D341Med (cell line): Measurements from ENCODE around the gene ADGRL3.
"Not testable (repeated sequence)": the region's sequence is repeated elsewhere in the genome, so short reads cannot be mapped to it uniquely, and the experiment has no call there.

ENCODE experiments used
- DNase-seq: peaks from one replicate; pipeline ENCODE4 v3.0.0; 2012; ENCODE audit warnings: low spot score

ADGRL3 gene

DNA sequence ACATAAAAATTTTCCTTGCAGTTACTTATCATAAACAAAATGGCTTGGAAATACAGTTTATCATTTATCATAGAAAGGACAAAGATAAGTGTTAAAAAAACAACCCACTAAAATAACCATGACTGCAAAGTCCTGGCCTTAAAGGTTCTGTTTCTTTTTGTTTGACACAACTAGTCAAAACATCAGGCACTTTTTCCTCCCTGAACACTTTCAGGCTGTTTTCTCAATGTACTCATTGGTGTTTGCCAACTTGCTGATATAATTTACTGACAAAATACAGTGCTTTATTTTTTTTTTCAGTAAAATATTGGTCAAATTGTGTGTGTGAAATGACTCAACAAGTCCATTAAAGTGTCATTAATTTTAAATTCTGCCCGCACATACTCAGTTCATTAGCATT is 156.6 kb downstream of the ADGRL3 start:
- DNase-seq, result no peak

DNA sequence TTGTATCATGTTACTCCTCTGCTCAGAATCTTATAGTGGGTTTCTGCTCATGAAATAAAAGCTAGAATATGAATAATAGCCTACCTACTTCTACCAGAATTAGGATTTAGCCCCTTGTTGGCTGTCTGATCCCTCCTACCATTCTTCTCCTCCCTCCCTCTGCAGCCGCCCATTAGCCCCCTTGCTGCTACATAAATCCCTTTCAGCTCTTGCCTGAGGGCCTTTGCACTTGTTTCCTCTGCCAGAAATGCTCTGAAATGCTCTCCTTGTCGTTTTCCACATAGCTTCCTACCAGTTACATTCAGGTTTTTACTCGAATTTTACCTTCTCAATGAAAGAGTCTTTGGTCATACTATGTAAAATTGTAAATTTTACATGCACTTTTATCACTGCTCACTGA is 159.2 kb downstream of the ADGRL3 start:
- no peak for DNase-seq

DNA sequence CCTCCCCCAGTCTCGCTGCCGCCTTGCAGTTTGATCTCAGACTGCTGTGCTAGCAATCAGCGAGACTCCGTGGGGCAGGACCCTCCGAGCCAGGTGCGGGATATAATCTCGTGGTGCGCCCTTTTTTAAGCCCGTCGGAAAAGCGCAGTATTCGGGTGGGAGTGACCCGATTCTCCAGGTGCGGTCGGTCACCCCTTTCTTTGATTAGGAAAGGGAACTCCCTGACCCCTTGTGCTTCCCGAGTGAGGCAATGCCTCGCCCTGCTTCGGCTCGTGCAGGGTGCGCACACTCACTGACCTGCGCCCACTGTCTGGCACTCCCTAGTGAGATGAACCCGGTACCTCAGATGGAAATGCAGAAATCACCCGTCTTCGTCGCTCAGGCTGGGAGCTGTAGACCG is 172.7 kb downstream of the ADGRL3 start:
- DNase-seq, result not testable (repeated sequence)

DNA sequence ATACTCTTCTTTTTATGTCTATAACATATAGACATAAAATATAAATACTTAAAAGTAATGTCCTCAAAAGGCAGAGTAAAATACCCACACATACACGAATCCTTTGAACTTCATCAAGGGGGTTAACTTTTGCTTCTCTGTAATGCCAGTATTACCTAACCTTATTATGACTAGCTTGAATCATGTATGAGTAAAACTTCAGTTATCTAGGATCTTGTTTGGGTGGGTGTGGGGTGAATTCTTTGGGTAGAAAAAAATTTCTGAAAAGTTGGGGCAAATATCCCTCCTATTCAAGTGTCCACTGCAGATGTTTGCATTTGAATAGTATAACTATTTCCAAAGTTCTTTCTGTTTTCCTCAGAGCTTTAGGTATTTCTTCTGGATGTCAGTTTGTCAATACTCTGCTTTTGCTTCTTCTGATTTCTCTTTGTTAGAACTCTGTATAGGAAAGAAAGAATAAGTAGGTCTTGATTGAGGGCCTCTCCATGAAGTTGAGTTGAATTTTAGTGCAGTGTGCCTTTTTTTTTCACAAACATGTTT is 173.8 kb downstream of the ADGRL3 start:
- DNase-seq, result no peak

DNA sequence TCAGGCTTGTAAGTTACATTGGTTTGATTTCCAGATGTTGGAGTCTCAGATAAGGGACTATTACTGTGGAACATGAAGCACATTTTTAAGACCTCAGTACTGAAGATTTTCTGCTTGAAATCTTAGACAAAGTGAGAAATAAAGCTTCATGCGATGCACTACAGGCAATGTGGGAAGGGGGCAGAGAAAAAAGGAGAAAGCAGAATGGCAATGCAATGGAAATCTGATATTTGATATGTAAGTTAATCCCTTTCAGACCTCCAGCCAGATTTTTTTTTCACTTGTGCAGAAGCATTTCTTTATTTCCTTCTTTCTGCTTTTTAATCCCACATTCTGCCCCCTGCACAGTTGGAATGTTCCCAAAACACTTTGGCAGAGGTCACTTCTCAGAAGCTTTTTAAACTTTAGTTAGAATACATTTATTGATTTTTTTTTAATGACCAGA is 174.3 kb downstream of the ADGRL3 start:
- no peak for DNase-seq

DNA sequence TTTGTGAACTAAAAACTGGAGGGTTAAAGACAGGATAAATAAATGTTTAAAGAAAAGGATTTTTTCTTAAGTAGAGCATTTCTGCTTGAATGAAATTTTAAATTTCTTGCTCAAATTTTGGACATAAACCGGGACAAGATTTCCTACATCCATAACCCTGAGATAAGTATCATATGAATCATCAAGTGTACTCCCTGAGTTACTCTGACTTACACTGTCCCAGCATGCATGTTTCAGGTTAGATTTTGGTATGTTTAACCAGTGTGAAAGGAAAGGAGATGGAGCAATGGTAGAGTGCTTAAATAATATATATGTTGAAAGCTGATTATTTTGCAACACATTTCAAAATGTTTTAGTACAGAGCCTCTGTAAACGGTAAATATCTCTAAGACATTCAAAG is 175.2 kb downstream of the ADGRL3 start:
- no peak for DNase-seq

DNA sequence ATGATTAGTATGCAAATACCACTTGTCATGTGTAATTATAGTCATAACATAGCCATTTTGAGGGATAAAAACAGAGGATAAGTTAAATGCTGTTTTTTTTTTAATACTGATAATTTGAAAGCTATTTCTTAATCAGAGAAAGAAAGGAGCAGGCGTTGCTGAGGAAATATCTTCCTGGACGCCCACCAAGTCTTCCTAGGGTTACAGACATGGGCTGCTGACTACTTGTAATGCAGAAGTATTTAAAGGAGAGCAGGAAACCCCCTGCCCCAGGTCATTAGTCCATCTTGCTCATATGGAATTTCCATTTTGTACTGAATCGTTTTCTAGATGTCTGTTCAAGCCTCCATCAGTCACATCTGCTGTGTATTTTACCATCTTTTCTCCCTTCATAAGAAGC is 176.2 kb downstream of the ADGRL3 start:
- no peak for DNase-seq

DNA sequence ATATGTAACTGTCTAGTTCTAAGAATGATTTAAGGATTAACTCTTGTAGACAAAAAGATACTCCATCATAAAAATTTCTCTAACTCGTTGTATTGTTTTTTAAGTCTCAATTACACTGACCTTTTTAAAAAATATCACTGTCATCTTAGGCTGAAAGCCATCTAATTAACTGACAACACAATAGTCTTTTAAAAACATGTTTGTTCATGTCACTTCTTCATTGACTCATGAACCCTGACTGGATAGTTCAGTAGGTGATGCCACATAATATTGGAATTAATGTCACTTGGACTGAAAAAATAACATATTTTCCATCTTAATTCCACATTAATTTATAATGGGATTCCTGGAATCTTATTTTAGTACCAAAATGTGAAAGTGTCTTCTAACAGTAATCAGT is 179.3 kb downstream of the ADGRL3 start:
- DNase-seq, result no peak

DNA sequence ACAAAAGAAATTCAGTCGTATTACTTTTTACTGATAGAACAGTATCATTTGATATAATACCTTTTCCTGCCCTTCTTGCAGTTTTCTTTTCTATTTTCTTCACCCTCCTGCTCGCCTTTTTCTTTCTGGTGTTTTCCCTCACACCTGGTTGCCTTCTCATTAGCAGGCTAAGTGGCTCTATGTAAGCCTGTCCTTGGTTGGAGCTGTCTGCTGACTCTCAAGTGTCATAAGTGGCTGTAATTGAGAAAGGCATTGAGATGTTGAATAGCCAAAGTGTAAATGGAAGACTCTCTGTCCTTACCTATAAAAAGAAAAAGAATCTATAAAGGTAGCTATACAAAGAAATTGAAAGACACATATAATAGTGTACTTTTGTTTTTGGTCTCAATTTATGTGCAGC is 180.7 kb downstream of the ADGRL3 start:
- no peak for DNase-seq

DNA sequence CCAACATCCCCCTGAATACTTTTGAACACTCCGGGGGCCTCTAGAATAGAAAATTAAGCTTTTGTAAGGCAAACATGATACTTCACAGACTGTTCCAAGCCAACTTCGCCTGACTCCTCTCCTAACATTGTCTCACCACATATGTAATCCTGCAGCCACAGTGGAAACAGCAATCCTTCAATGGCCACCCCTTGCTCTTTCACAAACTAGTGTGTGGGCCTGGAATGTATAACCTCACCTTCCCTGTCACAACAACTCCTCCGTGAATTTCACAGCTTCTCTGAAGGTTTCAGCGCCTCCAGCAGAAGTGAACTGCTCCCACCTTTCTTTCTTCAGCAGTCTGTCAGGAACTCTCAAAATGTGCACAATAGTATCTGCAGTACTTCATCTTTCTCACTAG is 185.1 kb downstream of the ADGRL3 start:
- no peak for DNase-seq

DNA sequence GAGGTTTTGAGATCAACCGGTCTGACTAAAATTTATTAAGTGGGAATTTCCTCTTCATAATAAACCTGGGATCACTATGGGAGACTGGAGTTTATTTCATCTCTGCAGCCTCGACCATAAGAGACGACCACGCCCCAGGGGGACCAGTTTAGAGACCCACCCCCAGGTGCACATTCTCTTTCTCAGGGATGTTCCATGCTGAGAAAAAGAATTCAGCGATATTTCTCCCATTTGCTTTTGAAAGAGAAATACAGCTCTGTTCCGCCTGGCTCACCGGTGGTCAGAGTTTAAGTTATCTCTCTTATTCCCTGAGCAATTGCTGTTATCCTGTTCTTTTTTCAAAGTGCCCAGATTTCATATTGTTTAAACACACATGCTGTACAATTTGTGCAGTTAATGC is 187.2 kb downstream of the ADGRL3 start:
- not testable (repeated sequence) for DNase-seq

DNA sequence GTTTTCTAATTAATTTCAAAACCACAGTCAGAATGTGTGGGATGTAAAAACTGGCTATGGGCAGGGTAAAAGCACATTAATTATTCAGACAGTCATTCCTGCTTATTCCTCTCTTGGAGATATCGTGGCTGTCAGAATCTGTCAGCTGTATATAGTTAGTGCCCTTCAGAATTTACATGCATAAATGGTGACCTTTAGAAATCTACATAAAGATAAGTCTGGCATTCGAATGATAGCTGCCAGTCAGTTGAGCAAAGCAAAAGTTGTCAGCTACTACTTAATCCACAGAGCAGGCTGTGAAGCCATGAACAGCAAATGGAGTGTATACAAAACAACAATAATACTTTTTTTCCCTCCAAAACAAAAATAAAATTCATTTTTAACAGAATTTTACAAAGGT is 189.5 kb downstream of the ADGRL3 start:
- DNase-seq, result no peak

DNA sequence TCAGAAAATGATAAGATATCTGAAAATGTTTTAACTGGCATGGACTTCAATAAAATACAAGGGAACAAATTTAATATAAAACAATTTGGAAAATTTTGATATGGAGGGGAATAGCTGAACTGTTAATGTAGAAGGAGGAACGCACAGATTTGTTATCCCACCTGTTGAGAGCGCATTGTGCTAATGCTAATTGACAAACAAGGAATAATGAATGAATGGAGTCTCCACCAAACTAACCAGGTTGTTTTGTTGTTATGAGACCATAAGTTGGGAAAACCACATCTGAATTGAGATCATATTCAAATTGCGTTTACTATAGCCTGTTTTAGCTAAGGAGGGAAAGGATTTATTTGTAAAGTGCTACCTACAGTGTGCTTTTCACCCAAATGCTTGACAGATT is 195.6 kb downstream of the ADGRL3 start:
- DNase-seq, result no peak

DNA sequence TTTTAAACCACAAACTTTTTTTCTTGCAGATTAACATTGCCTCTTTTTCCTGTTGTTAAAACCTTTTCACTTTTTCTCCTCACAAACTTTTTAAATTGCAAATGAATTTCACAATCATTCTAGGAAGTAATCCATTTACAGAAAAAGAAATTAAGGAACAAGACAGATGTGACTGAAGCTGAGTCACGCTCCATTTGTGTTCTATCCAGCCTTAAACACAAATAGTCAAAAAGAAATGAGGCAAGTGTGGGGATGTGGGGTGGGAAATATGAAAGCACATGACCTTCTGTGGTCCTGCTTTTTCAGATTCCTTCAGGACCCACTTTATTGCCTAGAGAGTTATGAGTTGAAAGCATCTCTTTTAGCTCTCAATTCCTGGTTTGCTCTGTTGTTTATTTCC is 197.0 kb downstream of the ADGRL3 start:
- DNase-seq, result no peak

DNA sequence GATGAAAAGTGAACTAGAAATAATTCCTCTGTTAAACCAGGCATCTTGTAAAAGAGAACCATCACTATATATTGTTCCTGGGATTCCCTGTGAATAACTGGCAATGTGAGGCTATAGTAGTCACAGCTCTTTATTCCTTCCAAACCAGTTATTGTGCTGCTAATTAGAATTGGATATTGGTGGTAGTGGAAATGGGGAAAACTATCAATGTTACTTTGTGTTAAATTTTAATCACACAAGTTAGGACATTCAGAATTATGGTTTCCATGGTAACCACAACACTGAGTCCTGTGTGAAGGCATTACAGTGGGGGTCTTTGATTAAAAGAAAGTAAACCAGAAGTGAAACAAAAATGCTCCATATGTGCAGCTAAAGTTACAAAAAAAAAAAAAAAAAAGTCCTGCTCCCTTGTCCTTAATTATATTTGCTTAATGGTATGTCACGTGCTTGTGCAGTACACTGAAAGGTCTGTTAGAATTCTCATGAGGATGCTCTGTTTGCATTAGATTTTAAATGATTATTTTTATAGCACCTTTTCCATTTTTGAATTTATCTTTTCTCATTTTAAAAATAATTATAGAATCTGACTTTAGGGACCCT is 200.4 kb downstream of the ADGRL3 start:
- no peak for DNase-seq

DNA sequence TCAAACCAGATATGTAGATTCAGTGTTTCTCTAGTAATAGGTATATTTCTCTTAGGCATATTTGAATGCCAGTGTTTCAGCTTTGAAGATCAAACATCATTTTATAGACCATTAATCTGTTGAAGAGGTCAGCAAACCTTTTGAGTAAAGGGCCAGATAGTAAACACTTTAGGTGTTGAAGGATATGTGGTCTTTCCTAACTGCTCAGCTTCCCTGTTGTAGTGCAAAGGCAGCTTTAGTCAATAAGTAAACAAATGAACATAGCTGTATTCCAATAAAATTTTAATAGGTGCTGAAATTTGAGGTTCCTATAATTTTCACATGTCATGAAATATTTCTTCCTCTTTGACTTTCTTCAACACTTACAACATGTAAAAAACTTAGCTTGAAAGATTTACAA is 201.6 kb downstream of the ADGRL3 start:
- DNase-seq, result no peak

DNA sequence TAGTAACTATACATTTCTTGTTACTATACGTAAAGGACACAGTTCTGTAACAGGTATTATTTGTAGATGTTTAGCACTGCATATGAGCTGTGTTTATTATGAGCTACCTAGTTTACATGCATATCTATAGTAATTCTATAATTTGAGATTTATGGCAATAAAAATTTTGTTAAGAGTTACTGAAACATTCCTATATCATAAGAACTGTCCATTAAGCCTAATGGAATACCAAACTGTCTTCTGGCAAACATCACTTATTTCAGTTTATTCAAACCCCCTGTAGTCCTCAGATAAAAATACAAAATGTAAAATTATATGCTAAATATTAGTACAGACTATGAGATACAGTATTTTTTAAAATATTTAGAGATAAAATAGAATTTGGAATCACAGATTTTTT is 205.2 kb downstream of the ADGRL3 start:
- DNase-seq, result no peak

DNA sequence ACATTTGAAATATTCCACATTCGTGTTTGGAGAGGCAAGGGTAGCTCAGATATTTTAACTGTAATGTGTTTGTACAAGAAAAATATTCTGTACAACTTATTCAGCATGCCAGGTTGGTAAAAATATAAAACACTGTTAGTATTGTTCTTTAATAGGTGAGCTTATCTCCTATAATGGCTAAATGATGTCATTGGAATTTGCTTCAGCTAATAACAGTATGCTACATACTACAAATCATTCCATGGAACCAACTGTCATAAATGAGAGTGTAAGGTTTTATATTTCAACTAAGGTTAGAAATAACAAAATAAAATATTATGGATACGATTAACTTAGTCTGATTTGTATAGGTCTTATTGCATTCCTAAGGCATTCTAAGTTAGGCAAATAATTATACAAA is 206.6 kb downstream of the ADGRL3 start:
- no peak for DNase-seq

DNA sequence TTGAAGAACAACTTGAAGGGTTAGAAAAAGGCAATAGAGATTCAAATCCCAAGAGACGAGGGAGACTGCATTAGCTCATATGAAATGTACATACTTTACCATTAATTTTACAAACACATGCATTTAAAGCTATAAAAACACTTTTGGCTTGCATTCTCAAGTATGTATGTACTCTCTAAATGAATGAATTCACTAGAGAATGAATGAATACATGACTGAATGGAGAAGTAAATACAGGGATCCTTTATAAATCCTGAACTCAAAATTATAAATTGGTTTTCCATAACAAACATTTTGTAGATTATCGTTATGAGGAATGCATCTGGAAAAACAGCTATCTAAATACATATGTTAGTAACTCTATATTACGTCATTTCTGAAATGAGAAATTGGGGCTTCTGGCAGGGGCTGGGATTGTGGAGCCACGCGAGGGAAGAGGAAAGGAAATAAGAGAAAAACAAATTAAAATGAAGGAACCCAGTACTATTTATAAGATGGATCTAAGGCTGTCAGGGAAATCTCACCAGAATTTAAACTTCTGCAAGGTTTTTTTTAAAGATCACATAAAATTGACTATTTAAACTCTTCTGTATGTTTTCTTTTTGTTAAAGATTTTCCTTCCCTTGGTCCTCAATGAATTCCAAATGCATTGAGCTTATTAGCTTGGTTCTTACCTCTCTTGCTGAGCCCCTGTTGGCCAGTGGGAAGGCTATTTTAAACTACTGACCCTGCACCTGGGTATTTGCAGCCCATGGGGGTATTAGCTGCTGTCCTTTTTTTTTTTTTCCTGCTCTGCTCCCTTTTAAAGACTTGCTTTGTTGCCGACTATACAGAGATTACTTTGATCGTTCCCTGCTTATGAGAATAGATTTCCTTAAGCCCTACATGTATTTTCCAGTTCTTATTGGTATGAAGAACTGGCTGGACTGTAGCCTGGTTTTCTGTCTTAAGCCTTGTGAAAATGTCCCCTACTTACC is 207.8 kb downstream of the ADGRL3 start:
- no peak for DNase-seq

DNA sequence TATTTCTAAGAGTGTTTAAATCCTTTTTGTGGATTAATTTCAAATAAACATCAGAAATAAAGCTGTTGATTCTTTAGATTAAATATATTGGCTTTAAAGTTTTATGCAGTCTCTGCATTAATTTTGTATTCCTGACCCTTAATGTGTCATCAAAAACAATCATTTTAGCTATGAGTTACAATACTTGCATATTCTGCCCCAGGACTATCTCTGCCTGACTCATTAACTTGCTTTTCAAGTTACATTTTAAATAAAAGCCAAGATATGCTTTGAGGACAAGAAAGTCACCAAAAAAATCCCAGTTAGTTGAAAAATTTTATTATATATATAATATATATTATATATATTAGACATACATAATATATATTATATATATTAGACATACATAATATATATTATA is 208.7 kb downstream of the ADGRL3 start:
- DNase-seq, result no peak

DNA sequence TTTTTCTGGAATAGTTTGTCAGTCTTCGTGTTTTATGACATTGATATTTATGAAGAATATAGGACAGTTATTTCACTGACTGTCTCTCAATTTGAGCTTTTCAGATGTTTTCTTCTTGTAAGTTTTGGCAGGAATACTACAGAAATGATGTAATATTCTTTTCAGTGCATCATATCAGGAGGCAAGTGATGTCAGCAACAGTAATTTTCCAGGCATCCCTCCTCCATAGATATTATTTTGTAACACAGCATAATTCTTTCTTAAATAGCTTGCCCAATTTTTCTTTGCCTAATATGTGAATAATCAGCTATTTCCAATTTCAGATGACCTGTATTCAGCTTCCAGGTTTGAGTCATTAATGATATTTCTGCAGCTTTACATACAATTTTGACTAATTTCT is 211.1 kb downstream of the ADGRL3 start:
- DNase-seq, result no peak

DNA sequence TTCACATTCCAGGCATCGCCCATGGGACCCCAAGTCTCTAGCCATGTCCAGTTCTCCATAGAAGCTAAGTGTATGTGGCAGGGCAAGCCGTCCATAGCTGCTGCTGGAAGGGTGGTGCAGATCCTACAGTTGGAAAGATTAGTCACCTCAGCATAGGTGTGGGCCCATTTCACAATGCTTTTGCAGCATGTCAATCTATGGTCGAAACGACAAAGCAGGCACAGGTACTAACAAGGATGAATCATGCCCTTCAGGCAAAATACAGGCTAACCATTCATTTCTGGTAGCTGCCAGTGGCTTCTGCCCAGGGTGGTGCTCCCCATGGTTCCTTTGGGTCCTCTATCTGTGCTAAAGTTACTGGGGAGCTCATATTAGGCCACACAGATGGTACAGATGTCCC is 225.2 kb downstream of the ADGRL3 start:
- no peak for DNase-seq

DNA sequence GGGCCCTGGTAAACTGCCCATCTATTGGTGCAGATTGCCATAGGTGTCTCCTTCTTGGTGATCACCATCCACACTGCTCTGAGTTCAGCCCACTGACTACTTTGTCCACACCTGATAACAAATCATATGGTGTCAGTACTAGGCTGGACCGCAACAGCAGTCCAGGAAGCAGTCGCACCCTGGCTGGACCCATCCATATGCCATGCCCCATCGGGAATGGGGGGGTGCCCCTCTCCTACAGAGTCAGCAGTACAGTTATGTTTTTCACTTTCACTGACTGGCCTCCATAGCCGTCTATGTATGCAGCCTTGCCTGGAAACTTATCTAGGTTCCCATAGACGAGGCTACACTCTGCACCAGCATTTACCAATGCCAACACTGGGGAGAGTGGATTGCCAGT is 226.1 kb downstream of the ADGRL3 start:
- DNase-seq, result no peak
